Measurements from ENCODE around the gene MYRIP.

- TF ChIP-seq TARDBP (IDR thresholded peaks at IDR 0.05) (no peak), NFRKB (IDR thresholded peaks at IDR 0.05) (no peak), ZNF384 (IDR thresholded peaks at IDR 0.05) (no peak), L3MBTL2 (conservative IDR thresholded peaks at IDR 0.05) (no peak), ELF4 (IDR thresholded peaks at IDR 0.05) (no peak), SUZ12 (IDR thresholded peaks at IDR 0.05) (no peak), FOXA1 (IDR thresholded peaks at IDR 0.05) (no peak), HDGF (IDR thresholded peaks at IDR 0.05; ENCODE audit: borderline replicate concordance) (no peak), FOXK2 (IDR thresholded peaks at IDR 0.05) (no peak)
- TF ChIP-seq, protein P1, sequence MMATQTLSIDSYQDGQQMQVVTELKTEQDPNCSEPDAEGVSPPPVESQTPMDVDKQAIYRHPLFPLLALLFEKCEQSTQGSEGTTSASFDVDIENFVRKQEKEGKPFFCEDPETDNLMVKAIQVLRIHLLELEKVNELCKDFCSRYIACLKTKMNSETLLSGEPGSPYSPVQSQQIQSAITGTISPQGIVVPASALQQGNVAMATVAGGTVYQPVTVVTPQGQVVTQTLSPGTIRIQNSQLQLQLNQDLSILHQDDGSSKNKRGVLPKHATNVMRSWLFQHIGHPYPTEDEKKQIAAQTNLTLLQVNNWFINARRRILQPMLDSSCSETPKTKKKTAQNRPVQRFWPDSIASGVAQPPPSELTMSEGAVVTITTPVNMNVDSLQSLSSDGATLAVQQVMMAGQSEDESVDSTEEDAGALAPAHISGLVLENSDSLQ (IDR thresholded peaks at IDR 0.05), result no peak
Measured at GRCh38 chr3:40302784-40303183, 493.4 kb downstream of the MYRIP start.
